GM18517 (cell line): ENCODE measurements around the gene CCND1.

ENCODE experiments used
- ATAC-seq: cut with Tn5 transposase; IDR thresholded peaks from one replicate; pipeline ENCODE4 v1.9.1; 2021; ENCODE audit warnings: mild to moderate bottlenecking, moderate library complexity; ENCODE audit not compliant: unreplicated experiment

Gene CCND1

GRCh38 chr11:69651834-69652620 is 11.1 kb downstream of the CCND1 start:
- no peak for ATAC-seq

GRCh38 chr11:69652999-69653398 is 12.0 kb downstream of the CCND1 start:
- no peak for ATAC-seq

- ATAC-seq: no peak
These were observed 12.5 kb downstream of the CCND1 start for GRCh38 chr11:69653406-69653960.

GRCh38 chr11:69654001-69654659 is 13.2 kb downstream of the CCND1 start:
- no peak for ATAC-seq

- no peak for ATAC-seq
These were observed 13.9 kb downstream of the CCND1 start for GRCh38 chr11:69654660-69655478.

- no peak for ATAC-seq
These were observed 14.8 kb downstream of the CCND1 start for GRCh38 chr11:69655479-69656428.

- ATAC-seq: no peak
These were observed 15.8 kb downstream of the CCND1 start for GRCh38 chr11:69656536-69657455.

GRCh38 chr11:69657456-69657910 is 16.5 kb downstream of the CCND1 start:
- no peak for ATAC-seq

- ATAC-seq: no peak
These were observed 17.1 kb downstream of the CCND1 start for GRCh38 chr11:69657911-69658625.

- no peak for ATAC-seq
These were observed 17.9 kb downstream of the CCND1 start for GRCh38 chr11:69658626-69659450.

- ATAC-seq: no peak
These were observed 18.6 kb downstream of the CCND1 start for GRCh38 chr11:69659591-69659990.

- no peak for ATAC-seq
These were observed 19.1 kb downstream of the CCND1 start for GRCh38 chr11:69660001-69660500.

- no peak for ATAC-seq
These were observed 20.4 kb downstream of the CCND1 start for GRCh38 chr11:69661413-69661715.

- no peak for ATAC-seq
These were observed 21.2 kb downstream of the CCND1 start for GRCh38 chr11:69662021-69662698.

- no peak for ATAC-seq
These were observed 21.9 kb downstream of the CCND1 start for GRCh38 chr11:69662806-69663205.

GRCh38 chr11:69663326-69663725 is 22.4 kb downstream of the CCND1 start:
- no peak for ATAC-seq
